ENCODE results near the gene RFX3.
A peak's percentile ranks its signal among the peaks of the same experiment; 100 is the strongest.

Gene RFX3

GRCh38 chr9:3191715-3192114, 334.1 kb downstream of the RFX3 start:
- DNase-seq: peak; percentile 84

- DNase-seq: no peak
These were observed 336.5 kb downstream of the RFX3 start for GRCh38 chr9:3189113-3189861.

GRCh38 chr9:3186751-3187150, 339.1 kb downstream of the RFX3 start:
- DNase-seq: no peak

GRCh38 chr9:3181049-3181953, 344.5 kb downstream of the RFX3 start:
- DNase-seq: peak; percentile 85

- DNase-seq: no peak
These were observed 345.1 kb downstream of the RFX3 start for GRCh38 chr9:3180696-3181048.

GRCh38 chr9:3179711-3180110, 346.1 kb downstream of the RFX3 start:
- DNase-seq: no peak

GRCh38 chr9:3177936-3178335, 347.9 kb downstream of the RFX3 start:
- no peak for DNase-seq

- DNase-seq: no peak
These were observed 348.5 kb downstream of the RFX3 start for GRCh38 chr9:3177146-3177761.

- DNase-seq: no peak
These were observed 352.4 kb downstream of the RFX3 start for GRCh38 chr9:3173374-3173773.

- no peak for DNase-seq
These were observed 355.0 kb downstream of the RFX3 start for GRCh38 chr9:3170819-3171218.
